ENCODE measurements around the gene DAB1.

Gene DAB1

GRCh38 chr1:57376041-57376440, 47.8 kb downstream of the DAB1 start:
- DNase-seq (ENCODE audit: low spot score): no peak
- TF ChIP-seq, protein P1, sequence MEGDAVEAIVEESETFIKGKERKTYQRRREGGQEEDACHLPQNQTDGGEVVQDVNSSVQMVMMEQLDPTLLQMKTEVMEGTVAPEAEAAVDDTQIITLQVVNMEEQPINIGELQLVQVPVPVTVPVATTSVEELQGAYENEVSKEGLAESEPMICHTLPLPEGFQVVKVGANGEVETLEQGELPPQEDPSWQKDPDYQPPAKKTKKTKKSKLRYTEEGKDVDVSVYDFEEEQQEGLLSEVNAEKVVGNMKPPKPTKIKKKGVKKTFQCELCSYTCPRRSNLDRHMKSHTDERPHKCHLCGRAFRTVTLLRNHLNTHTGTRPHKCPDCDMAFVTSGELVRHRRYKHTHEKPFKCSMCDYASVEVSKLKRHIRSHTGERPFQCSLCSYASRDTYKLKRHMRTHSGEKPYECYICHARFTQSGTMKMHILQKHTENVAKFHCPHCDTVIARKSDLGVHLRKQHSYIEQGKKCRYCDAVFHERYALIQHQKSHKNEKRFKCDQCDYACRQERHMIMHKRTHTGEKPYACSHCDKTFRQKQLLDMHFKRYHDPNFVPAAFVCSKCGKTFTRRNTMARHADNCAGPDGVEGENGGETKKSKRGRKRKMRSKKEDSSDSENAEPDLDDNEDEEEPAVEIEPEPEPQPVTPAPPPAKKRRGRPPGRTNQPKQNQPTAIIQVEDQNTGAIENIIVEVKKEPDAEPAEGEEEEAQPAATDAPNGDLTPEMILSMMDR (conservative IDR thresholded peaks at IDR 0.05; ENCODE audit: low read depth): no peak
- ChIA-PET POLR2A (ENCODE audit: low non-redundant PET) (no interaction called here), CTCF (interaction anchor here (0.6 kb wide), 1 partner anchor 103 kb away, joined by 8 read pairs; no protein-coding TSS in a partner anchor)
- H3K27ac ChIP-seq: no peak overlapping the region

DNA sequence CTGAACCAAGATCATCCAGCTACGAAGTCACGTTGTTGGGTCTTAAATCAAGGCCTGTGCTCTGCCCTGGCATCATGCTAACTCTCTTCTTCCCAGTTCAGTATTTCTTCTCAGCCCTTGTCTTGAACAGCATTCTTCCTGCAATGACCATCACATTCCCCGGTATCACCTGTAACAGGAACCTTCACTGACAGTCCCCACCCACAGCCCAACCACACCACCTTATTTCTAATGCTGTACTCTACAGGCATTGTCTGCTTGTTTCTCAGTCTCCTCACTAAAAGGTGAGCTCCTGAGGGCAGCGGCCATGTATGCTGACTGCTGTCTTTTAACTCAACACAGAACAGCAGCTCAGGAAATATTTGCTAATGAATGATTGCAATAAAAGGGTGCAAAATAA, 54.0 kb downstream of the DAB1 start:
- ChIA-PET POLR2A (ENCODE audit: low non-redundant PET) (no interaction called here), CTCF (no interaction called here)
- no peak overlapping the region for H3K27ac ChIP-seq
- no peak for DNase-seq (ENCODE audit: low spot score)
- TF ChIP-seq, protein P1 (conservative IDR thresholded peaks at IDR 0.05; ENCODE audit: low read depth): no peak

GRCh38 chr1:57367945-57368344, 55.9 kb downstream of the DAB1 start:
- ChIA-PET CTCF (no interaction called here), POLR2A (ENCODE audit: low non-redundant PET) (no interaction called here)
- DNase-seq (ENCODE audit: low spot score): no peak
- TF ChIP-seq, protein P1 (conservative IDR thresholded peaks at IDR 0.05; ENCODE audit: low read depth): no peak
- no peak overlapping the region for H3K27ac ChIP-seq

- TF ChIP-seq, protein P1 (conservative IDR thresholded peaks at IDR 0.05; ENCODE audit: low read depth): no peak
- H3K27ac ChIP-seq: no peak overlapping the region
- ChIA-PET CTCF (no interaction called here), POLR2A (ENCODE audit: low non-redundant PET) (no interaction called here)
- DNase-seq (ENCODE audit: low spot score): no peak
These were observed 60.2 kb downstream of the DAB1 start for GRCh38 chr1:57363643-57364042.

DNA sequence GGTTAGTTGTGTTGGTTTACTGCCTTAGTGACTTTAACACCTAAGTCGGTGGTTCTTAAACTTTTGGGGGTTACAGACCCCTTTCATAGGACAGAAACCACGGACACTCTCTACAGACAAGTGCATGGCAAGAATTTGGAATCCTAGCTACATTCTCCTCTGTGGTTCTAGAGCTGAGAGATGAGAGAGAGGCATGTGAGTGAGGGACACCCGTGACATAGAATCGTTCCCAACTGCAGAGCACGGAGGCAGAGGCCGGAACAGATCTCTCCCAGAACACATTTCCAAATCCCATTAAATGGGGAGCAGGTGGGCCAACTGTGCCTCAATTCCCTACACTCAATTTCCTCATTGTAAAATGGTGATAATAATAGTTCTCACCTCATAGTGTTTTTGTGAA, 60.7 kb downstream of the DAB1 start:
- no peak for DNase-seq (ENCODE audit: low spot score)
- no peak overlapping the region for H3K27ac ChIP-seq
- CTCF ChIA-PET: no interaction called here
- TF ChIP-seq, protein P1 (conservative IDR thresholded peaks at IDR 0.05; ENCODE audit: low read depth): no peak
- POLR2A ChIA-PET (ENCODE audit: low non-redundant PET): no interaction called here

GRCh38 chr1:57362480-57362879, 61.4 kb downstream of the DAB1 start:
- POLR2A ChIA-PET (ENCODE audit: low non-redundant PET): no interaction called here
- no peak overlapping the region for H3K27ac ChIP-seq
- CTCF ChIA-PET: no interaction called here

More at GRCh38 chr1:57362480-57362879, 61.4 kb downstream of the DAB1 start:
- TF ChIP-seq, protein P1 (conservative IDR thresholded peaks at IDR 0.05; ENCODE audit: low read depth): no peak
- no peak for DNase-seq (ENCODE audit: low spot score)
